GM18870 (cell line): ENCODE measurements around the gene PLCG2.

ENCODE experiments used
- ATAC-seq: cut with Tn5 transposase; IDR thresholded peaks from one replicate; pipeline ENCODE4 v1.9.1; 2021; ENCODE audit warnings: moderate library complexity; ENCODE audit not compliant: unreplicated experiment

PLCG2 gene

GRCh38 chr16:81905277-81905676, 126.2 kb downstream of the PLCG2 start:
- ATAC-seq: no peak

- no peak for ATAC-seq
These were observed 128.6 kb downstream of the PLCG2 start for GRCh38 chr16:81907681-81908080.

DNA sequence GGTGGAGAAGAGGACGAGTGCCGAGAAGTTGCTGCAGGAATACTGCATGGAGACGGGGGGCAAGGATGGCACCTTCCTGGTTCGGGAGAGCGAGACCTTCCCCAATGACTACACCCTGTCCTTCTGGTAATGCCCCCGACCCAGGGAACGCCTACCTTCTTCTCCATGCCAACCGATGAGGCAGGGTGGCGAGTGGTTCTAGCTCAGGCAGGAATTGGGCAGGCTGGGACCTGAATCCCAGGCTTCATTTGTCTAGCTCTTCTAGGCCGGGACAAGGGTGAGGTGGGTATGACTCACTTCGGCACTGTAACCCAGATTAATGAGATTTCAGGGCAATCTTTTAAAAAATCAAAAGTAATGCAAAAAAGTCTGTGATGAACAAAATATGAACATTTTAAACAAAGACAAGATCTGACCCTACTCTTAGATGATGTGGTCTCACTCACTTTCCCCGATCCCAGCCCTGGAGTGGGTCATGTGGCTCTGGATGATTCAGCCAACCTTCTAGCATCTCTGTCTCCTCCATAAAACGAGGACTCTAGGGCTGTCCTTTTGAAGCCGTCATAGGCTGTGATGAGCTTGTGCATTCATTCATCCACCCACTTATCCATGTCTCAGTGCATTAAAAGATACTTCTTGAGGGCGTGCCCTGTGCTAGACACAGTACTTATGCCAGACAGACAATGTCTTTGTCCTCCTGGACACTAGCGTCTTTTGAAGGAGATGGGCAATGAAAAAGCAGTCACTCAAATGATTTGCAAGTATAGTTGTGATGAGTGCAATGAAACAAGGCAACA, 129.6 kb downstream of the PLCG2 start:
- no peak for ATAC-seq

- ATAC-seq: no peak
These were observed 131.3 kb downstream of the PLCG2 start for GRCh38 chr16:81910366-81910885.

DNA sequence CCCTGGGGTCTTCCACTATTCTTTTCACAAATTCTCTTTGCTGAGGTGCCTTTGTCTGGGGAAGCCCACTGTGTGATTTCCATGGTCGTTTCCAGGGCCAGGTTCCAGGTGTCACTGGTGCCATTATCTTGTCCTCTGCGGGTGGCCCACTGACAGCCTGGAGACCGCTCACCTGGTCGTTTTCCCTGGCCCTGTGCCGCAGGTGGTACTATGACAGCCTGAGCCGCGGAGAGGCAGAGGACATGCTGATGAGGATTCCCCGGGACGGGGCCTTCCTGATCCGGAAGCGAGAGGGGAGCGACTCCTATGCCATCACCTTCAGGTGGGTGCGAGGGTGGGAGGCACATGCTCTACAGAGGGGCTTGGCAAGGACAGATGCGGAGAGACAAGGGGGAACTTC, 133.3 kb downstream of the PLCG2 start:
- no peak for ATAC-seq

DNA sequence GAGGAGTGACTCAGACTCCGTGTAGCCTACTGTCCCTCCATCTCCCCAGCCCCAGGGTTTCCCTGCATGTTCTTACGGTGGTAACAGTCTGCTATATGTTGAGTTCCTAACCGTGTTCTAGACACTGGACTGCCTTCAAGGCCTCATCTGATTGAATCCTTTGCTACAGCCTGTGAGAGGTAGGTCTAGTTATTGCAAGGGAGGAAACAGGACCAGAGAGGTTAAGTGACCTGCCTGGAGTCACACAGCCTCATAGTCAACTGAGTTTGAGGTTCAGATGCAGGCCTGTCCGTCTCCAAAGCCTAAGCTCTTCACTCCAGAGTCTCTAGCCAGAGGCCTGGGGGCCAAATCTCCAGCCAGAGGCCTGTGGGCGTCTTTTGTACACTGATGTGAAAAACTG, 134.1 kb downstream of the PLCG2 start:
- ATAC-seq: no peak

DNA sequence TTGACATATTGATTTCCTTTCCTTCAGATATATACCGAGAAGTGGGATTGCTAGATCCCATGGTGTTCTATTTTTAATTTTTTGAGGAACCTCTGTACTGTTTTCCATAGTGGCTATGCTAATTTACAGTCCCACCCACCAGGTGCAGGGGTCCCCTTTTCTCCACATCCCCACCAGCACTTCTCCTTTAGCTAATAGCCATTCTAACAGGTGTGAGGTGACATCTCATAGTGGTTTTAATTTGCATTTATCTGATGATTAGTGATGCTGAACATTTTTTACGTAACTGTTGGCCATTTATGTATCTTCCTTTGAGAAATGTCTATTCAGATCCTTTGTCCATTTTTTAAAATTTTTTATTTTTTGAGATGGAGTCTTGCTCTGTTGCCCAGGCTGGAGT, 138.3 kb downstream of the PLCG2 start:
- ATAC-seq: no peak

DNA sequence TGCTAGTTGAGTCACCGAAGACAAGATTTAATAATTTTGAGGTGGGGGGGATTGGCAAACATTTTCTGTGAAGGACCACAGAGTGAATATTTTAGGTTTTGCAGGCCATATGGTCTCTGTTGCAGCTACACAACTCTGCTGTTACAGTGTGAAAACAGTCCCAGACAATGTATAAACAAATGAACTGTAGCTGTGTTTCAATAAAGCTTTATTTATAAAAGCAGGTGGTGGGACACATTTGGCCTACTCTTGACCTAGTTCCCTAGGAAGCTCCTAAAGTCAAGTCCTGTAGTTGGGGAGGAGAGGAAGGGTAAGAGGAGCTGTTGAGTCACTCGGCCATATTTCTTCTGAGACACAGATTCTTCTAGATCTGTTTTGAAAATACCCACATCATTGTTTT, 139.8 kb downstream of the PLCG2 start:
- ATAC-seq: no peak

- no peak for ATAC-seq
These were observed 141.4 kb downstream of the PLCG2 start for GRCh38 chr16:81920498-81920897.

DNA sequence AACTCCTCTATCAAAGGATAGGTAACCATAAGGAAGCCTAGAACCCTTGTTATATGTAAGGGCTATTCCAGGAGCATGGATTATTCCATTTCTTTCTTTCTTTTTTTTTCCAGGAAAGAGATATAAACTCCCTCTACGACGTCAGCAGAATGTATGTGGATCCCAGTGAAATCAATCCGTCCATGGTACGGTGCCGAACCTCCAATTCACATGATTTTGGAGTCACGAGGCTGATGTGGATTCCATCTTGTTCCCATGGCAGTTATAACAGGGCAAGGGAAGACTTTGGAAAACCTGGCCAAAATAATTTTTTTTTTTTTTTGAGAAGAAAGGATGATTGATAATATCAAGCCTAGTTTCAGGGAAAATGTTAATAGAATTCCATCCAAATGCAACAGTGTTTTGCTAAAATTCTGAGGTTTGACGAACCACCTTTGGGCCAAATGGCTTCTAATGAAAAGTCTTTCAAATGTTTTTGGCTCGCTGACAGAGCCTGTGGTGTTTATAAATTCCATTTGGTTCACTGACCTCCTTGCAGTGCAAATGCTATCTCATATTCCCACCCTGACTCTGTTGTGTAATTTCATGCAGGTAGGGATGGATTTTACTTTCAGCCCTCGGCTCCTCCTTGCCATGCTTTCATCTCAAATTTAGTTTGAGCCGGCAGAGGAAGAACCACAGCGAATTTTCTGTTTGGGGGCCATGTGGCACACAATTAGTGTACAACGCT, 142.2 kb downstream of the PLCG2 start:
- ATAC-seq: no peak

DNA sequence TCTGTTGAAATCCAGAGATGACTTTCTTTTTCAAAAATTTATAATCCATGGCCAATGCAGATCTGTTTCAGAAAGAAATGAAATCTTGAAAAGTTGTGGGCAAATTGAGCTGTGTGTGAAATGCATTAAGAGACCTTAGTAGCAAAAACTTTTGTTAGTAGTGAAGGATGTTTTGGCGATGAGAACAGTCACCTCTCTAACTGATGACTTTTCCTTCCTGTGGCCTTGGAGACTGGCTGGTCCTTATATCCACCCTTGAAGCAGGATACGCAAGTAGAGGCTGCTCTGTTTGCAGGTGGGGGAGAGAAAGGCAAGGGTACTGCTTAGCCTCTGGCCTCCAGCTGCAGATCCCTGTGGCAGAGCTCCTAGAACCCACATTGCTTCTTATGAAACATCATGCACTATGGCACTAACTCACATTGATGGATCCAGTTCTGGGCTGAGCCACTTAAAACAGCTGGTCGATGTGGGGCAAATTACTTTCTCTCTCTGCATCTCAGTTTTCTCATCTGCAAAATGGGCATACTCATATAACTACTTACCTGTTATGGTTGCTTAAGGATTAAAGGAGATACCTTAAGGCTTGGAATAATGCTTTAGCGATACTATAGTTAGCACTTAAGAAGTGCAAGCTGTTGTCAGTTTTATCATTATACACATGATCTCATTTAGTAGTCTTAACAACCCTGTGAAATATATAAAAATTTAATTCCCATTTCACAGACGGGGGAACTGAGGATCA, 142.9 kb downstream of the PLCG2 start:
- no peak for ATAC-seq

DNA sequence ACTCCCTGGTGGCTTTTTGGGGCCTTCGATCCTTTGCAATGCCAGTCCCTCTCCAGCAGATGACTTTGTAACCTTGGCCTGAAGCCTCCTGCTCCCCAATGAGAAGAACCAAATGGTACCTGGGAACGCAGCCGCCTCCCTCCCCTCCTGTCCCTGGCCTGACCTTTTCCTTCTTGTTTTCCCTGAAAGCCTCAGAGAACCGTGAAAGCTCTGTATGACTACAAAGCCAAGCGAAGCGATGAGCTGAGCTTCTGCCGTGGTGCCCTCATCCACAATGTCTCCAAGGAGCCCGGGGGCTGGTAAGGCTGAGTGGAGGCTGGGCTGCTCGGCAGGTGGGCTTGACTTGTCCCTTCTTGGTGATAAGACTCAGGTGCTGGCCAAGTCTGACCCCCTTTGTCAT, 144.2 kb downstream of the PLCG2 start:
- no peak for ATAC-seq

- no peak for ATAC-seq
These were observed 145.9 kb downstream of the PLCG2 start for GRCh38 chr16:81925016-81925415.

GRCh38 chr16:81926036-81926435, 146.9 kb downstream of the PLCG2 start:
- ATAC-seq: no peak

GRCh38 chr16:81927561-81928185, 148.6 kb downstream of the PLCG2 start:
- ATAC-seq: no peak

GRCh38 chr16:81928271-81928918, 149.3 kb downstream of the PLCG2 start:
- no peak for ATAC-seq

DNA sequence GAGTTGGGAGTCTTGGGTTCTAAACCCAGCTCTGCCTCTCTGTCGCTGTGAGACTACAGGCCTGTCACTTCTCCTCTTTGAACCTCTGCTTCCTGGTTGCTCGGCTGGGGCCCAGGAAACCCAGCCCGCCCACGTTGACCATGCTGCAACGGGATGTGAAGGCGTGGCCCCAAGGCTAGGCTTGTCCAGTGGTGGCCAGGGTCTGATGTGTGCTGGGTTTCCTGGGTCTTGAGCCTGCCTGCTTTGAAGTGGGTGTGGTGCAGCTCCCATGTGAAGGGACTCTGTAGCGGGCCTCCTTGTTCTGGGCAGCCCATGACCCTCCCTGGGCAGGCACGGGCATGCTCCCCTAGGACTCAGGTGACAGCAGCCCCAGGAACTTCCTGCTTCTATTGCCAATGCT, 149.9 kb downstream of the PLCG2 start:
- ATAC-seq: no peak

DNA sequence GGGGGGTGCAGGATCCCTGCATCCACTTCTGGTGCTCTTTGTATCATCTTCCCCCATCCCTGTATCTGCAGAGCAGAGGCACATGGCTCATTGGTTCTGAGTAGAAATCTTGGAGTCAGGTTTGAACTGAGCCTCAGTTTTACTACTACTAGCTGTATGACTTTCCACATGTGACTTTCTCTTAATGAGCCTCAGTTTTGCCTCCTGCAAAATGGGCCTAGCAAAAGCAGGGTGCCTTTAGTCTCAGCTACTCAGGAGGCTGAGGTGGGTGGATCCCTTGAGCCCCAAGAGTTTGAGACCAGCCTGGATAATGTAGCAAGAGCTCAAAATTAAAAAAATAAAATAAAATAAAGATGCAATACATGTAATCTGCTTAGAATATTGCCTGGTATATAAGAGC, 150.8 kb downstream of the PLCG2 start:
- ATAC-seq: no peak

GRCh38 chr16:81931927-81932326, 152.8 kb downstream of the PLCG2 start:
- ATAC-seq: no peak

- ATAC-seq: no peak
These were observed 153.6 kb downstream of the PLCG2 start for GRCh38 chr16:81932668-81933067.

DNA sequence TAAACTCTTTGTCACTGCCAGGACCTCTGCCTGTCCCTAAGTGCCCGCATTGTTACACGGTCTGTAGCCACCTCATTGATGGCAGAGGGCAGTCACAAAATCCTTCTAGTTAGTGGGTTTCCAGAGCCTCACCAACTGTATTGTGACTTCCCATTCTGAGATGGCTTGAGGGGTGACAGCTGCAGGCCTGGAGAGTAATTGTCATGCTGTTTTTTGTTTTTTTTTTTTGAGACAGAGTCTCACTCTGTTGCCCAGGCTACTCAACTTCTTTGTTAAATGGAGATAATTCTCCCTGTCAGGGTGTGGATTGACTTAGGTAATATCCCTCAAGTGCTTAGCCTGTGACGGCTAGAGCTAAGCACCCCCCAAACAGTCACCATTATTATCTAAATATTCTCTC, 154.3 kb downstream of the PLCG2 start:
- ATAC-seq: no peak
